Chondrocyte (in vitro differentiated cells): Measurements from ENCODE around the gene AQP12B. TPM values are rescaled to one million over a fixed set of nuclear protein-coding genes. Genes with fewer than 3 reads are reported as not detected.

Source experiments
- DNase-seq: peaks from one replicate; pipeline ENCODE4 v3.0.0; 2021; ENCODE audit warnings: mixed read lengths, low spot score
- H3K27ac Mint-ChIP-seq: one replicate; pipeline ENCODE4 v1.8.0; 2021; ENCODE audit warnings: mild to moderate bottlenecking, moderate library complexity, mixed read lengths; ENCODE audit not compliant: unreplicated experiment
- H3K27me3 Mint-ChIP-seq: 2 replicates; pipeline ENCODE4 v1.8.0; 2021; ENCODE audit warnings: low read depth, mixed read lengths
- H3K36me3 Mint-ChIP-seq: 2 replicates; pipeline ENCODE4 v1.8.0; 2021; ENCODE audit warnings: low read depth, mixed read lengths
- H3K4me1 Mint-ChIP-seq: 2 replicates; pipeline ENCODE4 v1.8.0; 2021; ENCODE audit warnings: low read depth, mild to moderate bottlenecking, mixed read lengths
- H3K4me3 Mint-ChIP-seq: one replicate; pipeline ENCODE4 v1.8.0; 2021; ENCODE audit warnings: mild to moderate bottlenecking, moderate library complexity, mixed read lengths; ENCODE audit not compliant: unreplicated experiment
- H3K9me3 Mint-ChIP-seq: 2 replicates; pipeline ENCODE4 v1.8.0; 2021; ENCODE audit warnings: low read depth, mixed read lengths
- total RNA-seq: library from RNA; stranded (reverse); gene quantifications from 3 replicates; pipeline ENCODE4 v1.2.1, GENCODE V29; 2021
- TF ChIP-seq, protein P1 (sequence below): fragments of 200-600 bp; sonication (generic); IDR thresholded peaks from 2 replicates; pipeline ENCODE4 v1.5.0; 2021; ENCODE audit warnings: antibody characterized with exemption, mild to moderate bottlenecking, moderate library complexity

The AQP12B gene
- total RNA-seq, 1 donor from 2014 or later, result not detected

GRCh38 chr2:240713928-240714746, 31.5 kb upstream of the AQP12B start:
- no peaks in the 10 kb centered on the region for H3K4me1 Mint-ChIP-seq
- TF ChIP-seq, protein P1, sequence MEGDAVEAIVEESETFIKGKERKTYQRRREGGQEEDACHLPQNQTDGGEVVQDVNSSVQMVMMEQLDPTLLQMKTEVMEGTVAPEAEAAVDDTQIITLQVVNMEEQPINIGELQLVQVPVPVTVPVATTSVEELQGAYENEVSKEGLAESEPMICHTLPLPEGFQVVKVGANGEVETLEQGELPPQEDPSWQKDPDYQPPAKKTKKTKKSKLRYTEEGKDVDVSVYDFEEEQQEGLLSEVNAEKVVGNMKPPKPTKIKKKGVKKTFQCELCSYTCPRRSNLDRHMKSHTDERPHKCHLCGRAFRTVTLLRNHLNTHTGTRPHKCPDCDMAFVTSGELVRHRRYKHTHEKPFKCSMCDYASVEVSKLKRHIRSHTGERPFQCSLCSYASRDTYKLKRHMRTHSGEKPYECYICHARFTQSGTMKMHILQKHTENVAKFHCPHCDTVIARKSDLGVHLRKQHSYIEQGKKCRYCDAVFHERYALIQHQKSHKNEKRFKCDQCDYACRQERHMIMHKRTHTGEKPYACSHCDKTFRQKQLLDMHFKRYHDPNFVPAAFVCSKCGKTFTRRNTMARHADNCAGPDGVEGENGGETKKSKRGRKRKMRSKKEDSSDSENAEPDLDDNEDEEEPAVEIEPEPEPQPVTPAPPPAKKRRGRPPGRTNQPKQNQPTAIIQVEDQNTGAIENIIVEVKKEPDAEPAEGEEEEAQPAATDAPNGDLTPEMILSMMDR, result no peak
- H3K9me3 Mint-ChIP-seq, result no peaks in the 10 kb centered on the region
- no peak overlapping the region for H3K4me3 Mint-ChIP-seq
- no peak for DNase-seq
- peaks cover 3% of the 10 kb centered on the region for H3K36me3 Mint-ChIP-seq
- H3K27ac Mint-ChIP-seq, result no peak overlapping the region
- peaks cover 13% of the 10 kb centered on the region for H3K27me3 Mint-ChIP-seq

GRCh38 chr2:240713071-240713927, 30.6 kb upstream of the AQP12B start:
- Mint-ChIP-seq H3K4me1 (no peaks in the 10 kb centered on the region), H3K9me3 (no peaks in the 10 kb centered on the region), H3K27ac (no peak overlapping the region), H3K36me3 (peaks cover 3% of the 10 kb centered on the region), H3K4me3 (no peak overlapping the region), H3K27me3 (peaks cover 19% of the 10 kb centered on the region)
- TF ChIP-seq, protein P1, result no peak
- no peak for DNase-seq

GRCh38 chr2:240712121-240712520, 29.4 kb upstream of the AQP12B start:
- Mint-ChIP-seq H3K4me3 (no peak overlapping the region), H3K36me3 (peaks cover 3% of the 10 kb centered on the region), H3K4me1 (no peaks in the 10 kb centered on the region), H3K9me3 (no peaks in the 10 kb centered on the region), H3K27ac (no peak overlapping the region), H3K27me3 (peaks cover 30% of the 10 kb centered on the region)
- TF ChIP-seq, protein P1, result no peak
- DNase-seq, result no peak

DNA sequence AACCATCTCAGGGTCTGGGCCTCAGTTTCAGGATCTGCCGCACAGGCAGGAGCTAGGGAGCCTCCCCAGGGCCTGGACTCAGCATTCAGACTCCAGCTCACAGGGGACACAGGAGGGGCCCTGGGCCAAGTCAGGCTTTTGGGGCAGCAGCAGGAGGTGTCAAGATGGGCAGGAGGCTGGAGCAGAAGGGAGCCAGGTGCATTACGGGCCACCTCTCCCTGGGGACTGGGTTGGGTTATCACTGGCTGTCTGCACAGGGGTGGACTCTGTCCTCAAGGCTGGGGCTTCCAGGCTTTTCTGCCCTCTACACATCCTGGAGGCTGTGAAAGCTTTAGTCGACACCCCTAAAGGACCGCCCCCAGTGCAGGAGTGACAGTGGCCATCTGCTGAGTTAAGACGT, 29.0 kb upstream of the AQP12B start:
- DNase-seq, result no peak
- TF ChIP-seq, protein P1, result no peak
- Mint-ChIP-seq H3K27ac (no peak overlapping the region), H3K36me3 (peaks cover 3% of the 10 kb centered on the region), H3K9me3 (no peaks in the 10 kb centered on the region), H3K4me1 (no peaks in the 10 kb centered on the region), H3K4me3 (no peak overlapping the region), H3K27me3 (peaks cover 33% of the 10 kb centered on the region)

- H3K36me3 Mint-ChIP-seq, result peaks cover 3% of the 10 kb centered on the region
- H3K4me3 Mint-ChIP-seq, result no peak overlapping the region
- no peak overlapping the region for H3K27ac Mint-ChIP-seq
- H3K27me3 Mint-ChIP-seq, result peaks cover 33% of the 10 kb centered on the region
- peak; percentile 82 for DNase-seq
- H3K9me3 Mint-ChIP-seq, result no peaks in the 10 kb centered on the region
- H3K4me1 Mint-ChIP-seq, result no peaks in the 10 kb centered on the region
- TF ChIP-seq, protein P1, result no peak
Observed at GRCh38 chr2:240711296-240711695, 28.6 kb upstream of the AQP12B start.
